Measurements from ENCODE around the gene CNTRL. TPM values are rescaled to one million over a fixed set of nuclear protein-coding genes. Genes with fewer than 3 reads are reported as not detected.

The CNTRL gene
- polyA plus RNA-seq, 1 donor from 2014 or later, result 16.0 TPM

DNA sequence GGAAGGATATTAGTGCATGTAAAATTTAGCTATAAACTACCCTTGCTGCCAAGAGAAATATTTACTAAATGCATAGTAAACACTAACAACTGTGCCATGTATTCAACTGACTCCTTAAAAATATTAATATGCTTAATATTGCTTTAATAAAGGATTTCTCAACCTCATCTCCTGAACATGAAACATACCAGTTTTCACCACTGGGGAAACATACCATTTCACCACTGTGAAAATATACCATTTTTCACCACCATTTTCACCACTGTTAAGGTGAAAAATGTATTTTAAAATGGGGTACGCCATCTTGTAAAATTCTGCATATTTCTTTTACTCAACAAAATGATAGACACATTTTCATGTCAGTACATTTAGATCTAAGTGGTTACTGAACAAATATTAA, 122.4 kb downstream of the CNTRL start:
- Histone ChIP-seq H3K9me3 (ENCODE audit: low read length) (no peaks in the 10 kb centered on the region), H3K4me2 (ENCODE audit: low read length) (peak overlapping the region; percentile 77), H3K27ac (ENCODE audit: low read length) (no peak overlapping the region), H2AFZ (ENCODE audit: low read depth, low read length) (no peak overlapping the region), H3F3A (ENCODE audit: insufficient read depth, low read length, poor library complexity, severe bottlenecking) (no peaks in the 10 kb centered on the region), H3K27me3 (ENCODE audit: insufficient read depth, low read depth, low read length) (no peaks in the 10 kb centered on the region), H3K79me2 (replicated peaks; ENCODE audit: insufficient read depth, low read length) (peaks cover 90% of the 10 kb centered on the region), H3K9me2 (ENCODE audit: insufficient read depth, low read length) (no peaks in the 10 kb centered on the region), H3K9ac (ENCODE audit: low read length) (no peak overlapping the region), H3K36me3 (ENCODE audit: insufficient read depth, low read length) (no peaks in the 10 kb centered on the region), H3K4me3 (ENCODE audit: low read length) (peak overlapping the region; percentile 81), H4K20me1 (ENCODE audit: insufficient read depth) (peaks cover 40% of the 10 kb centered on the region)
- no peak for TF ChIP-seq EZH2 (IDR thresholded peaks at IDR 0.05; ENCODE audit: borderline replicate concordance, insufficient read depth, low read length, poor library complexity, severe bottlenecking)
- TF ChIP-seq, protein P1, sequence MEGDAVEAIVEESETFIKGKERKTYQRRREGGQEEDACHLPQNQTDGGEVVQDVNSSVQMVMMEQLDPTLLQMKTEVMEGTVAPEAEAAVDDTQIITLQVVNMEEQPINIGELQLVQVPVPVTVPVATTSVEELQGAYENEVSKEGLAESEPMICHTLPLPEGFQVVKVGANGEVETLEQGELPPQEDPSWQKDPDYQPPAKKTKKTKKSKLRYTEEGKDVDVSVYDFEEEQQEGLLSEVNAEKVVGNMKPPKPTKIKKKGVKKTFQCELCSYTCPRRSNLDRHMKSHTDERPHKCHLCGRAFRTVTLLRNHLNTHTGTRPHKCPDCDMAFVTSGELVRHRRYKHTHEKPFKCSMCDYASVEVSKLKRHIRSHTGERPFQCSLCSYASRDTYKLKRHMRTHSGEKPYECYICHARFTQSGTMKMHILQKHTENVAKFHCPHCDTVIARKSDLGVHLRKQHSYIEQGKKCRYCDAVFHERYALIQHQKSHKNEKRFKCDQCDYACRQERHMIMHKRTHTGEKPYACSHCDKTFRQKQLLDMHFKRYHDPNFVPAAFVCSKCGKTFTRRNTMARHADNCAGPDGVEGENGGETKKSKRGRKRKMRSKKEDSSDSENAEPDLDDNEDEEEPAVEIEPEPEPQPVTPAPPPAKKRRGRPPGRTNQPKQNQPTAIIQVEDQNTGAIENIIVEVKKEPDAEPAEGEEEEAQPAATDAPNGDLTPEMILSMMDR (IDR thresholded peaks at IDR 0.05; ENCODE audit: poor library complexity, severe bottlenecking), result peak; percentile 33
- no peak for TF ChIP-seq EP300 (conservative IDR thresholded peaks at IDR 0.05; ENCODE audit: poor library complexity, severe bottlenecking)

DNA sequence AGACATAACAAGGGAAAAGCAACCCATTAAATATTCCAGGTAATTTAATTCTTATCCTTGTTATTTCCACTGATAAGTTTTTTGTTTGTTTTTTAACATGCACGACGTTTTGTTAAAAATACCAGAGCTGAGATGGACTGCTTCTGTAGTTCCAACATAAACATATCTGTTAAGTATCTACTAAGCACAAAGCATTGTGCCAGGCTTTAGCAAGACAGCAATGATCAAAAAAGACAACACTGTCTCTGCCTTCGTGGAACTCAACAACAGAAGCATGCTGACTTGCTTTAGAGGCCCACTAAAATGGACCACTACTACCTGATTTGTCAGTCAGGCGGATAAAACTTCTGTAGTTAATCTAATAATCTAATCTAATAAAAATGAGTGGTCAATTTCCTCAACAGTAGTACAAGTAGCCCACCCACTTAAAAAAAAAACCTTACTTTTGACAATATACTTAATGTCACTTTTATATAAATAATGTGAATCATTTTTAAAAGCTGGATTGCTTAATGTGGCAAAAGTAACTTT, 123.8 kb downstream of the CNTRL start:
- Histone ChIP-seq H3K9me2 (ENCODE audit: insufficient read depth, low read length) (no peaks in the 10 kb centered on the region), H3K4me2 (ENCODE audit: low read length) (peak overlapping the region; percentile 77), H3K4me3 (ENCODE audit: low read length) (peak overlapping the region; percentile 81), H3K27me3 (ENCODE audit: insufficient read depth, low read depth, low read length) (no peaks in the 10 kb centered on the region), H3K79me2 (replicated peaks; ENCODE audit: insufficient read depth, low read length) (peaks cover 76% of the 10 kb centered on the region), H3K9ac (ENCODE audit: low read length) (no peak overlapping the region), H3K36me3 (ENCODE audit: insufficient read depth, low read length) (no peaks in the 10 kb centered on the region), H4K20me1 (ENCODE audit: insufficient read depth) (peaks cover 38% of the 10 kb centered on the region), H3K9me3 (ENCODE audit: low read length) (no peaks in the 10 kb centered on the region), H3F3A (ENCODE audit: insufficient read depth, low read length, poor library complexity, severe bottlenecking) (no peaks in the 10 kb centered on the region), H3K27ac (ENCODE audit: low read length) (no peak overlapping the region), H2AFZ (ENCODE audit: low read depth, low read length) (no peak overlapping the region)
- TF ChIP-seq RAD21 (conservative IDR thresholded peaks at IDR 0.05), result no peak
- TF ChIP-seq, protein P2, sequence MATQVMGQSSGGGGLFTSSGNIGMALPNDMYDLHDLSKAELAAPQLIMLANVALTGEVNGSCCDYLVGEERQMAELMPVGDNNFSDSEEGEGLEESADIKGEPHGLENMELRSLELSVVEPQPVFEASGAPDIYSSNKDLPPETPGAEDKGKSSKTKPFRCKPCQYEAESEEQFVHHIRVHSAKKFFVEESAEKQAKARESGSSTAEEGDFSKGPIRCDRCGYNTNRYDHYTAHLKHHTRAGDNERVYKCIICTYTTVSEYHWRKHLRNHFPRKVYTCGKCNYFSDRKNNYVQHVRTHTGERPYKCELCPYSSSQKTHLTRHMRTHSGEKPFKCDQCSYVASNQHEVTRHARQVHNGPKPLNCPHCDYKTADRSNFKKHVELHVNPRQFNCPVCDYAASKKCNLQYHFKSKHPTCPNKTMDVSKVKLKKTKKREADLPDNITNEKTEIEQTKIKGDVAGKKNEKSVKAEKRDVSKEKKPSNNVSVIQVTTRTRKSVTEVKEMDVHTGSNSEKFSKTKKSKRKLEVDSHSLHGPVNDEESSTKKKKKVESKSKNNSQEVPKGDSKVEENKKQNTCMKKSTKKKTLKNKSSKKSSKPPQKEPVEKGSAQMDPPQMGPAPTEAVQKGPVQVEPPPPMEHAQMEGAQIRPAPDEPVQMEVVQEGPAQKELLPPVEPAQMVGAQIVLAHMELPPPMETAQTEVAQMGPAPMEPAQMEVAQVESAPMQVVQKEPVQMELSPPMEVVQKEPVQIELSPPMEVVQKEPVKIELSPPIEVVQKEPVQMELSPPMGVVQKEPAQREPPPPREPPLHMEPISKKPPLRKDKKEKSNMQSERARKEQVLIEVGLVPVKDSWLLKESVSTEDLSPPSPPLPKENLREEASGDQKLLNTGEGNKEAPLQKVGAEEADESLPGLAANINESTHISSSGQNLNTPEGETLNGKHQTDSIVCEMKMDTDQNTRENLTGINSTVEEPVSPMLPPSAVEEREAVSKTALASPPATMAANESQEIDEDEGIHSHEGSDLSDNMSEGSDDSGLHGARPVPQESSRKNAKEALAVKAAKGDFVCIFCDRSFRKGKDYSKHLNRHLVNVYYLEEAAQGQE (IDR thresholded peaks at IDR 0.05; ENCODE audit: borderline replicate concordance), result no peak
- TF ChIP-seq EZH2 (IDR thresholded peaks at IDR 0.05; ENCODE audit: borderline replicate concordance, insufficient read depth, low read length, poor library complexity, severe bottlenecking), result no peak
- no peak for TF ChIP-seq EP300 (conservative IDR thresholded peaks at IDR 0.05; ENCODE audit: poor library complexity, severe bottlenecking)
- TF ChIP-seq, protein P1 (IDR thresholded peaks at IDR 0.05; ENCODE audit: poor library complexity, severe bottlenecking), result no peak
- TF ChIP-seq TAF1 (IDR thresholded peaks at IDR 0.05; ENCODE audit: low read depth), result no peak
- no peak for TF ChIP-seq MXI1 (conservative IDR thresholded peaks at IDR 0.05; ENCODE audit: poor library complexity, severe bottlenecking)
- no peak for TF ChIP-seq POLR2AphosphoS5 (IDR thresholded peaks at IDR 0.05)
- TF ChIP-seq SMC3 (conservative IDR thresholded peaks at IDR 0.05; ENCODE audit: poor library complexity), result no peak

Data from neural cell (in vitro differentiated cells).